ENCODE data around the gene CYYR1. TPM values are rescaled to one million over a fixed set of nuclear protein-coding genes. Genes with fewer than 3 reads are reported as not detected.

CYYR1 gene
- total RNA-seq, 6 donors from 2014 or later = 5.2 to 44.6 (median 11.9) TPM

- Histone ChIP-seq H3K27me3 (no peaks in the 10 kb centered on the region), H3K4me1 (no peaks in the 10 kb centered on the region), H3K4me3 (no peak overlapping the region), H3K9me3 (no peaks in the 10 kb centered on the region), H3K36me3 (no peaks in the 10 kb centered on the region), H3K27ac (no peak overlapping the region)
- ATAC-seq (ENCODE audit: low FRiP score in 2 of 2) (no peak), DNase-seq (no peak)
- 42 to 58% methylated on average over 1 of the region's 1 CpG for WGBS, 2 donors
- no peak for TF ChIP-seq CTCF (IDR thresholded peaks at IDR 0.05)
Measured at GRCh38 chr21:26443291-26443690, 129.8 kb downstream of the CYYR1 start.

- Histone ChIP-seq H3K36me3 (no peaks in the 10 kb centered on the region), H3K9me3 (no peaks in the 10 kb centered on the region), H3K4me1 (no peaks in the 10 kb centered on the region), H3K27me3 (no peaks in the 10 kb centered on the region), H3K4me3 (no peak overlapping the region), H3K27ac (no peak overlapping the region)
- ATAC-seq (ENCODE audit: low FRiP score in 2 of 2) (no peak), DNase-seq (no peak)
- no peak for TF ChIP-seq POLR2A (IDR thresholded peaks at IDR 0.05)
- no peak for TF ChIP-seq POLR2AphosphoS5 (IDR thresholded peaks at IDR 0.05)
- TF ChIP-seq EP300 (IDR thresholded peaks at IDR 0.05) = no peak
- TF ChIP-seq CTCF (IDR thresholded peaks at IDR 0.05) = no peak
- WGBS, 2 donors = 81 to 94% methylated on average over 2 of the region's 2 CpGs
Measured at GRCh38 chr21:26441149-26441548, 131.9 kb downstream of the CYYR1 start.

GRCh38 chr21:26438976-26439375 lies 134.1 kb downstream of the CYYR1 start:
- H3K27ac ChIP-seq = no peak overlapping the region
- TF ChIP-seq POLR2AphosphoS5 (IDR thresholded peaks at IDR 0.05) (no peak), POLR2A (IDR thresholded peaks at IDR 0.05) (no peak), EP300 (IDR thresholded peaks at IDR 0.05) (no peak), CTCF (IDR thresholded peaks at IDR 0.05) (no peak)
- no peak for DNase-seq
- no peak overlapping the region for H3K4me3 ChIP-seq
- H3K9me3 ChIP-seq = no peaks in the 10 kb centered on the region
- no peaks in the 10 kb centered on the region for H3K27me3 ChIP-seq
- no peaks in the 10 kb centered on the region for H3K4me1 ChIP-seq
- ATAC-seq (ENCODE audit: low FRiP score in 2 of 2) = no peak
- no peaks in the 10 kb centered on the region for H3K36me3 ChIP-seq

GRCh38 chr21:26437326-26438009 lies 135.6 kb downstream of the CYYR1 start:
- Histone ChIP-seq H3K4me1 (no peaks in the 10 kb centered on the region), H3K9me3 (no peaks in the 10 kb centered on the region), H3K27me3 (no peaks in the 10 kb centered on the region), H3K36me3 (no peaks in the 10 kb centered on the region), H3K27ac (no peak overlapping the region), H3K4me3 (no peak overlapping the region)
- DNase-seq (no peak), ATAC-seq (ENCODE audit: low FRiP score in 2 of 2) (no peak)
- 83 to 85% methylated on average over 1 of the region's 1 CpG for WGBS, 2 donors
- TF ChIP-seq CTCF (IDR thresholded peaks at IDR 0.05) (no peak), EP300 (IDR thresholded peaks at IDR 0.05) (no peak), POLR2A (IDR thresholded peaks at IDR 0.05) (no peak), POLR2AphosphoS5 (IDR thresholded peaks at IDR 0.05) (no peak)

- H3K9me3 ChIP-seq = no peaks in the 10 kb centered on the region
- ATAC-seq (ENCODE audit: low FRiP score in 2 of 2) (no peak), DNase-seq (no peak)
- H3K4me3 ChIP-seq = no peak overlapping the region
- WGBS, 2 donors = 85 to 100% methylated on average over 1 of the region's 1 CpG
- no peaks in the 10 kb centered on the region for H3K27me3 ChIP-seq
- TF ChIP-seq POLR2AphosphoS5 (IDR thresholded peaks at IDR 0.05) (no peak), CTCF (IDR thresholded peaks at IDR 0.05) (no peak), POLR2A (IDR thresholded peaks at IDR 0.05) (no peak), EP300 (IDR thresholded peaks at IDR 0.05) (no peak)
- no peaks in the 10 kb centered on the region for H3K36me3 ChIP-seq
- H3K27ac ChIP-seq = no peak overlapping the region
- no peaks in the 10 kb centered on the region for H3K4me1 ChIP-seq
Measured at GRCh38 chr21:26433386-26433785, 139.7 kb downstream of the CYYR1 start.

Data from upper lobe of left lung (tissue), 6 donors.